Gastrocnemius medialis (tissue), 4 donors: ENCODE measurements around the gene NR2C2.

Experiments
- CTCF ChIP-seq, 5 experiments: fragments of 450-650 bp in 3 of 5; fragments of 200-600 bp in 2 of 5; sonication (generic) in 2 of 5; IDR thresholded peaks in 4 of 5; conservative IDR thresholded peaks in 1 of 5; 1 replicate in 4 of 5; 2 replicates in 1 of 5; pipeline ENCODE4 v1.5.1; 2016 to 2019; ENCODE audit warnings: antibody characterized with exemption in 5 of 5, mild to moderate bottlenecking in 3 of 5, moderate library complexity in 3 of 5
- POLR2A ChIP-seq, 2 donors: fragments of 450-650 bp; IDR thresholded peaks; one replicate each; pipeline ENCODE4 v1.6.1; 2017; ENCODE audit warnings: antibody characterized with exemption in 2 of 2, mild to moderate bottlenecking in 2 of 2, moderate library complexity in 2 of 2

DNA sequence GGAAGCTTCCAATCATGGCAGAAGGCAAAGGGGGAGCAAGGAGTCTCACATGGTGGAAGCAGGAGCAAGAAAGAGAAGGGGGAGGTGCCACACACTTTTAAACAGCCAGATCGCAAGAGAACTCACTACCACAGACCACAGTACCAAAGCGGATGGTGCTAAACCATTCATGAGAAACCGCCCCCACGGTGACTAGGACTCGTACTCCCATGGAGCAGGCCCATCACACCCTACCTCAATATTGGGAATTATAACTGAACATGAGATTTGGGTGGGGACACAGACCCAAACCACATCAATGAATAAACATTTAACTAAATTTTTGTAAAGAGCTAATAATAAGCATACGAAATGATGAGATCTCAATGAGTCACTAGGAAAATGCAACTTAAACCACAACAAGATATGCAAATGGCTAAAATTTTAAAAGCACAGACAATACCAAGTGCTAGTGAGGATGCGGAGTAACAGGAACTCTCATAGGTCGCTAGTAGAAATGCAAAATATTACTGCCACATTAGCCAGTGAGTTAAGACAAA, 107.7 kb downstream of the NR2C2 start:
- TF ChIP-seq CTCF (IDR thresholded peaks at IDR 0.05 in 4 of 5, conservative IDR thresholded peaks at IDR 0.05 in 1 of 5) (no peak), POLR2A (IDR thresholded peaks at IDR 0.05) (no peak)
